ENCODE measurements around the gene BMP15. TPM values are rescaled to one million over a fixed set of nuclear protein-coding genes. Genes with fewer than 3 reads are reported as not detected.

BMP15 gene
- total RNA-seq: not detected

DNA sequence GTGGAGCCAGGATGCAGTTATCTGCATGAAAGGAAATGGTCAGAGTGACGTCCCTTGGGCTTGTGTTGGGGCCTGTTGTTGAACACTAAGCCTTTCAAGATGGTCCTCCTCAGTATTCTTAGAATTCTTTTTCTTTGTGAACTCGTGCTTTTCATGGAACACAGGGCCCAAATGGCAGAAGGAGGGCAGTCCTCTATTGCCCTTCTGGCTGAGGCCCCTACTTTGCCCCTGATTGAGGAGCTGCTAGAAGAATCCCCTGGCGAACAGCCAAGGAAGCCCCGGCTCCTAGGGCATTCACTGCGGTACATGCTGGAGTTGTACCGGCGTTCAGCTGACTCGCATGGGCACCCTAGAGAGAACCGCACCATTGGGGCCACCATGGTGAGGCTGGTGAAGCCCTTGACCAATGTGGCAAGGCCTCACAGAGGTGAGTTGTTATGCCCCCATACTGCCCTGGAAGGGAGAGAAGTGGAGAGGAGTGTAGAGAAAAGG lies at the start of gene BMP15:
BMP15 (plus strand) TSS at position 51 of the 492 bp plus-strand sequence; CDS start at position 100, 49 bp downstream.
- 77% methylated on average over 4 of the region's 9 CpGs for WGBS
- Histone ChIP-seq H3K4me3 (no peak within 1 kb of the TSS), H3K36me3 (no peaks in the 10 kb centered on the region), H3K27me3 (peaks cover 0 to 5% (median 0%) of the 10 kb centered on the region in 4 donors), H3K4me1 (no peaks in the 10 kb centered on the region), H3K9me3 (no peaks in the 10 kb centered on the region), H3K27ac (replicated peaks in 1 of 4) (no peak within 1 kb of the TSS)
- intact Hi-C loops (cut with DNase I): no loop called here
- DNase-seq (ENCODE audit: extremely low spot score): no peak
- TF ChIP-seq, protein P1, sequence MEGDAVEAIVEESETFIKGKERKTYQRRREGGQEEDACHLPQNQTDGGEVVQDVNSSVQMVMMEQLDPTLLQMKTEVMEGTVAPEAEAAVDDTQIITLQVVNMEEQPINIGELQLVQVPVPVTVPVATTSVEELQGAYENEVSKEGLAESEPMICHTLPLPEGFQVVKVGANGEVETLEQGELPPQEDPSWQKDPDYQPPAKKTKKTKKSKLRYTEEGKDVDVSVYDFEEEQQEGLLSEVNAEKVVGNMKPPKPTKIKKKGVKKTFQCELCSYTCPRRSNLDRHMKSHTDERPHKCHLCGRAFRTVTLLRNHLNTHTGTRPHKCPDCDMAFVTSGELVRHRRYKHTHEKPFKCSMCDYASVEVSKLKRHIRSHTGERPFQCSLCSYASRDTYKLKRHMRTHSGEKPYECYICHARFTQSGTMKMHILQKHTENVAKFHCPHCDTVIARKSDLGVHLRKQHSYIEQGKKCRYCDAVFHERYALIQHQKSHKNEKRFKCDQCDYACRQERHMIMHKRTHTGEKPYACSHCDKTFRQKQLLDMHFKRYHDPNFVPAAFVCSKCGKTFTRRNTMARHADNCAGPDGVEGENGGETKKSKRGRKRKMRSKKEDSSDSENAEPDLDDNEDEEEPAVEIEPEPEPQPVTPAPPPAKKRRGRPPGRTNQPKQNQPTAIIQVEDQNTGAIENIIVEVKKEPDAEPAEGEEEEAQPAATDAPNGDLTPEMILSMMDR (IDR thresholded peaks at IDR 0.05): no peak
- TF ChIP-seq EP300 (IDR thresholded peaks at IDR 0.05) (no peak), POLR2AphosphoS5 (IDR thresholded peaks at IDR 0.05) (no peak), POLR2A (IDR thresholded peaks at IDR 0.05; ENCODE audit: low read depth) (no peak)

DNA sequence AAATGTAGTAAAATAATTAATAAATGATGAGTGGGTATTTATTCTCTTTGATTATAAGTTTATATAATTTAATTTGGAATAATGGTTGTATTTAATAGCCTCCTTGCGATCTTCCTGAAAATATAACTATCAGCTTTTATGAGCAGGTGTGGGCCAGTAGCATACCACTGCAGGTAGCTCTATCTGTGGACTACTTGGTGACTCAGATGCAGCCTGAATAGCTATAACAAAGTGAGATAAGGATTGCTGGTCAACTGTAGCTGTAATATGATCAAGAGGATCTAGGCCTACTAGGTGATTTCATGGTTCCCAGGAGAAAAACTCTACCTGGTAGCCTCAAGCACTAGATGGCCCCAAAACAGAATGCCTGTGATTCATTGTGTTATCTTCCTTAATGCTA lies 47.1 kb upstream of the BMP15 start:
- WGBS: 97% methylated on average over 1 of the region's 1 CpG
- H3K4me1 ChIP-seq: no peaks in the 10 kb centered on the region

DNA sequence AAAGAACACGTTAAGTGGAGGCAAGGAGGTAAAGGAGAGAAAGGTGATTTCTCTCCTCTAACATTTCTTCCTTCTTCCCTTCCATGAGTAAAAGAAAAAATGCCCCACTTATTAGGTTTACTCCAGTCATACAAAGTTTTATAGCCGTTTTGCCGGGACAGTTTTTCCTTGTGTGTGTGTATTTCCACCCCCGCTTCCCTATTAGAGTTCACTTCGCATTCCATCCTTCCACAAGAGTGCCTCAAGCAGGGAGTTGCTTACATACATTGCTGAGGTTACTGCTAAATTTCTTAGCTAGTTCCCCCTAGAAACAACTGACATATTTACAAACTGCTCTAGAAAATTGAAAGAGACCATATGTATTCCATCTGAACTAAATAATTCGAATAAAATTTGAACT lies 45.2 kb upstream of the BMP15 start:
- DNase-seq (ENCODE audit: extremely low spot score): no peak
- Histone ChIP-seq H3K27me3 (no peaks in the 10 kb centered on the region), H3K9me3 (no peaks in the 10 kb centered on the region), H3K27ac (replicated peaks in 1 of 4) (no peak overlapping the region), H3K4me1 (no peaks in the 10 kb centered on the region), H3K4me3 (no peak overlapping the region), H3K36me3 (no peaks in the 10 kb centered on the region)
- intact Hi-C loops (cut with DNase I): no loop called here
- no peak for TF ChIP-seq POLR2AphosphoS5 (IDR thresholded peaks at IDR 0.05)
- TF ChIP-seq EP300 (IDR thresholded peaks at IDR 0.05): no peak
- no peak for TF ChIP-seq POLR2A (IDR thresholded peaks at IDR 0.05; ENCODE audit: low read depth)
- TF ChIP-seq, protein P1 (IDR thresholded peaks at IDR 0.05): no peak
- WGBS: 46% methylated on average over 6 of the region's 6 CpGs

More for the DNA sequence above, 47.1 kb upstream of the BMP15 start:
- intact Hi-C loops (cut with DNase I): no loop called here
- H3K9me3 ChIP-seq: no peaks in the 10 kb centered on the region
- H3K36me3 ChIP-seq: no peaks in the 10 kb centered on the region
- no peaks in the 10 kb centered on the region for H3K27me3 ChIP-seq
- TF ChIP-seq POLR2AphosphoS5 (IDR thresholded peaks at IDR 0.05) (no peak), EP300 (IDR thresholded peaks at IDR 0.05) (no peak)
- TF ChIP-seq, protein P1 (IDR thresholded peaks at IDR 0.05): no peak
- no peak overlapping the region for H3K27ac ChIP-seq (replicated peaks in 1 of 4)
- no peak for DNase-seq (ENCODE audit: extremely low spot score)
- no peak overlapping the region for H3K4me3 ChIP-seq

DNA sequence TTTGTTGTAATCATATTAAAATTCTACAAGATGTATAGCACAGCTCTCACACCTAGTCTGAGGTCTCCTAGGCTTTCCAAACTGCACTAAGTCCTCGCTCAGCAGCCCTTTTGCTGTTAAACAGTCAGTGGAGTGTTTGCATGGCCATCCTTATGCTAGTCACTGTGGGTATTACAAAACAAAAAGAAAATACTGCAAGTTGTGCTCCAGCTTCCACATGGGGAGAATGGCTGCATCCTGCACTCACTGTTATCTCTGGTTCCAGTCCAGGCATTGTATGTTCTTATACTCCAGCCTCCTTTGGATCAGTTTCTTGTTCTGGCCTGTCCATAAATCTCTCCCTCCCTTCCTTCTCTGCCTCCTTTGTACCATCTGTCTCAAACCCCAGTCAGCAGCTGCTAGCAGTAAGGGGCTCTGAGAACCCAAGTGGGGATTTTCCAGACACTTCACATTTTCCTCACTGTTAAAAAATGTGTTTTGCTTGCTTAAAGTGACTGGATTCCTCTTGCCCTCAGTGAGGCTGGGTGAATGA lies 38.5 kb upstream of the BMP15 start:
- Histone ChIP-seq H3K27ac (replicated peaks in 1 of 4) (no peak overlapping the region), H3K27me3 (no peaks in the 10 kb centered on the region), H3K36me3 (no peaks in the 10 kb centered on the region), H3K4me3 (no peak overlapping the region), H3K9me3 (no peaks in the 10 kb centered on the region), H3K4me1 (no peaks in the 10 kb centered on the region)
- WGBS: 80% methylated on average over 1 of the region's 1 CpG
- DNase-seq (ENCODE audit: extremely low spot score): no peak
- intact Hi-C loops (cut with DNase I): no loop called here
- TF ChIP-seq POLR2A (IDR thresholded peaks at IDR 0.05; ENCODE audit: low read depth) (no peak), EP300 (IDR thresholded peaks at IDR 0.05) (no peak), POLR2AphosphoS5 (IDR thresholded peaks at IDR 0.05) (no peak)
- TF ChIP-seq, protein P1 (IDR thresholded peaks at IDR 0.05): no peak

DNA sequence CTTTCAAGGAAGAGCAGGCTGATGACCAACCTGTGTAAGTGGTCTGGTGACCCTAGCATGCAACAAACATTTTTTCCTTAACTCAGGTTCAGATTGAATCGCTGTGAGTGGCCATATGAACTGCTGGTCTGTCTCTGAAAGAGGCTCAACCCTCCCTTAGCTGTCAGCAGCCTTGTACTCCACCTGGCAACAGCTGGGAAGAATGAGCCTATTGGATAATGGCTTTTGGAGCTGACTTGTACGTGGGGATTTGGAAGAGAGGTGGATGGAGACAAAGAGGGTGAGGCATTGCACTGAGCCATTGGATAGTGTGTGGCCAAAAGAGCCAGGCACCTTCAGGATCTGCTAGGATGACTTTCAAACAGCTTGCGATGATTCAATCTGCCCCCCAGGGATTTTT lies 35.7 kb upstream of the BMP15 start:
- DNase-seq (ENCODE audit: extremely low spot score): no peak
- 45% methylated on average over 3 of the region's 3 CpGs for WGBS
- intact Hi-C loops (cut with DNase I): no loop called here
- Histone ChIP-seq H3K27ac (replicated peaks in 1 of 4) (no peak overlapping the region), H3K27me3 (no peaks in the 10 kb centered on the region), H3K4me1 (no peaks in the 10 kb centered on the region), H3K9me3 (no peaks in the 10 kb centered on the region), H3K4me3 (no peak overlapping the region), H3K36me3 (no peaks in the 10 kb centered on the region)
- no peak for TF ChIP-seq POLR2A (IDR thresholded peaks at IDR 0.05; ENCODE audit: low read depth)
- TF ChIP-seq POLR2AphosphoS5 (IDR thresholded peaks at IDR 0.05): no peak
- no peak for TF ChIP-seq EP300 (IDR thresholded peaks at IDR 0.05)
- TF ChIP-seq, protein P1 (IDR thresholded peaks at IDR 0.05): no peak

Data from esophagus muscularis mucosa (tissue), 4 donors.